ENCODE measurements around the gene CYB5R3. TPM values are rescaled to one million over a fixed set of nuclear protein-coding genes. Genes with fewer than 3 reads are reported as not detected.

Gene CYB5R3
- total RNA-seq = 100 to 1,000 TPM; 122 to 182 (median 152) TPM

- WGBS, 2 donors = 11 to 34% methylated on average over 15 to 32 of the region's 81 CpGs
- TF ChIP-seq, protein P1, sequence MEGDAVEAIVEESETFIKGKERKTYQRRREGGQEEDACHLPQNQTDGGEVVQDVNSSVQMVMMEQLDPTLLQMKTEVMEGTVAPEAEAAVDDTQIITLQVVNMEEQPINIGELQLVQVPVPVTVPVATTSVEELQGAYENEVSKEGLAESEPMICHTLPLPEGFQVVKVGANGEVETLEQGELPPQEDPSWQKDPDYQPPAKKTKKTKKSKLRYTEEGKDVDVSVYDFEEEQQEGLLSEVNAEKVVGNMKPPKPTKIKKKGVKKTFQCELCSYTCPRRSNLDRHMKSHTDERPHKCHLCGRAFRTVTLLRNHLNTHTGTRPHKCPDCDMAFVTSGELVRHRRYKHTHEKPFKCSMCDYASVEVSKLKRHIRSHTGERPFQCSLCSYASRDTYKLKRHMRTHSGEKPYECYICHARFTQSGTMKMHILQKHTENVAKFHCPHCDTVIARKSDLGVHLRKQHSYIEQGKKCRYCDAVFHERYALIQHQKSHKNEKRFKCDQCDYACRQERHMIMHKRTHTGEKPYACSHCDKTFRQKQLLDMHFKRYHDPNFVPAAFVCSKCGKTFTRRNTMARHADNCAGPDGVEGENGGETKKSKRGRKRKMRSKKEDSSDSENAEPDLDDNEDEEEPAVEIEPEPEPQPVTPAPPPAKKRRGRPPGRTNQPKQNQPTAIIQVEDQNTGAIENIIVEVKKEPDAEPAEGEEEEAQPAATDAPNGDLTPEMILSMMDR (IDR thresholded peaks at IDR 0.05) = no peak
- no peak for TF ChIP-seq POLR2A (IDR thresholded peaks at IDR 0.05)
- intact Hi-C loops (cut with DNase I; ENCODE audit: low total_unique reads) = no loop called here
- peak; percentile 79 to 96 for DNase-seq (ENCODE audit: low spot score in 2 of 2)
- H3K4me3 ChIP-seq (ENCODE audit: low read depth, poor library complexity, severe bottlenecking) = peak within 1 kb of the TSS; percentile 95
Observed at GRCh38 chr22:42649246-42650099, at the start of gene CYB5R3. Gene CYB5R3 (minus strand): TSS chr22:42649392. CDS start chr22:42649315, 77 bp downstream.

- WGBS, 2 donors = 26 to 47% methylated on average over 10 to 16 of the region's 16 CpGs
- TF ChIP-seq, protein P1 (IDR thresholded peaks at IDR 0.05) = no peak
- no peak for TF ChIP-seq POLR2A (IDR thresholded peaks at IDR 0.05)
- H3K4me3 ChIP-seq (ENCODE audit: low read depth, poor library complexity, severe bottlenecking) = no peak overlapping the region
- DNase-seq (ENCODE audit: low spot score in 2 of 2) = peak; percentile 56 to 92
- intact Hi-C loops (cut with DNase I; ENCODE audit: low total_unique reads) = no loop called here
Observed at GRCh38 chr22:42697542-42698013, 48.4 kb upstream of the CYB5R3 start.

DNA sequence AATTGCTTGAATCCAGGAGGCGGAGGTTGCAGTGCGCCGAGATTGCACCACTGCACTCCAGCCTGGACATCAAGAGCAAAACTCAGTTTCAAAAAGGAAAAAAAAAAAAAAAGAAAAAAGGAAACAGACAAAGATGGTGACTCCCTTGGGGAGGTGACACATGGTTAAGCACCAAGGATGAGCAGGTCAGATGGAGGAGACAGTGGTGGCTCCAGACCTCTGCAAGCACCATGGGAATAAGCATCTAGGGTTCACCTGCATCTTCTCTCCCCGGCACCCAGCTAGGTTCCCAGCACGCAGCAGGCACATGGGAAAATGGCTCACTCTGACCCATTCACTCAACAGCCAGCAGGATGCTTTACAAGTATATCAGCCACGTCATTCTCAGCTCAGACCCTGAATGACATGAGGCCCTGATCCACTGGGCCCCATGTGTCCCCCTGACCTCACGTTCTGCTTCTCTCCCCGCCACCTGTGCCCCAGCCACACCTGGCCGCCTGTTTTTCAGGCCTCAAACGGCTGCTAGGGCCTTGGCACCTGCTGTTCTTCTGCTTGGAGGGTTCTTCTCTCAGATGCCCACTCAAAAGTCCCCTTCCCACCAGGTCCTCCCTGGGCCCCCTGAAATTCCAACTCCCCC is 47.3 kb upstream of the CYB5R3 start:
- TF ChIP-seq, protein P1 (IDR thresholded peaks at IDR 0.05) = no peak
- no peak overlapping the region for H3K4me3 ChIP-seq (ENCODE audit: low read depth, poor library complexity, severe bottlenecking)
- intact Hi-C loops (cut with DNase I; ENCODE audit: low total_unique reads) = no loop called here
- no peak for DNase-seq (ENCODE audit: low spot score in 2 of 2)
- WGBS, 2 donors = 80 to 83% methylated on average over 10 of the region's 10 CpGs

- no peak overlapping the region for H3K4me3 ChIP-seq (ENCODE audit: low read depth, poor library complexity, severe bottlenecking)
- no peak for TF ChIP-seq POLR2A (IDR thresholded peaks at IDR 0.05)
- TF ChIP-seq, protein P1 (IDR thresholded peaks at IDR 0.05) = no peak
- DNase-seq (ENCODE audit: low spot score in 2 of 2) = no peak
- WGBS, 2 donors = 16 to 60% methylated on average over 3 to 9 of the region's 10 CpGs
- intact Hi-C loops (cut with DNase I; ENCODE audit: low total_unique reads) = no loop called here
Observed at GRCh38 chr22:42695294-42695693, 46.1 kb upstream of the CYB5R3 start.

- H3K4me3 ChIP-seq (ENCODE audit: low read depth, poor library complexity, severe bottlenecking) = no peak overlapping the region
- DNase-seq (ENCODE audit: low spot score in 2 of 2) = no peak
- TF ChIP-seq, protein P1 (IDR thresholded peaks at IDR 0.05) = no peak
- no peak for TF ChIP-seq POLR2A (IDR thresholded peaks at IDR 0.05)
- 92% methylated on average over 15 to 24 of the region's 25 CpGs for whole genome bisulfite sequencing, 2 donors
- intact Hi-C loops (cut with DNase I; ENCODE audit: low total_unique reads) = no loop called here
Observed at GRCh38 chr22:42693763-42694683, 44.8 kb upstream of the CYB5R3 start.
